GM19324 (cell line): ENCODE results near the gene ARHGEF3.
A peak's percentile ranks its signal among the peaks of the same experiment; 100 is the strongest.

Source experiments
- ATAC-seq: cut with Tn5 transposase; IDR thresholded peaks from one replicate; pipeline ENCODE4 v1.9.1; 2021; ENCODE audit warnings: mild to moderate bottlenecking, moderate library complexity; ENCODE audit not compliant: unreplicated experiment, low FRiP score

Gene ARHGEF3

GRCh38 chr3:56689303-56689702 lies 112.4 kb downstream of the ARHGEF3 start:
- no peak for ATAC-seq

GRCh38 chr3:56688191-56688590 lies 113.6 kb downstream of the ARHGEF3 start:
- ATAC-seq = no peak

- no peak for ATAC-seq
Measured at GRCh38 chr3:56684029-56684428, 117.7 kb downstream of the ARHGEF3 start.

GRCh38 chr3:56683122-56683817 lies 118.5 kb downstream of the ARHGEF3 start, which contains the start of gene TASOR:
TASOR (minus strand) TSS chr3:56683265; CDS start chr3:56683006, 259 bp downstream.
- peak; percentile 75 for ATAC-seq

- ATAC-seq = peak; percentile 75
Measured at GRCh38 chr3:56682462-56683121, 119.2 kb downstream of the ARHGEF3 start.

- no peak for ATAC-seq
Measured at GRCh38 chr3:56681984-56682461, 119.7 kb downstream of the ARHGEF3 start.

GRCh38 chr3:56680054-56680580 lies 121.6 kb downstream of the ARHGEF3 start:
- no peak for ATAC-seq
